ENCODE measurements around the gene TSPAN4. TPM values are rescaled to one million over a fixed set of nuclear protein-coding genes. Genes with fewer than 3 reads are reported as not detected.

TSPAN4 gene
- total and polyA plus RNA-seq, 9 of the 15 experiments (the other 6 are each of a cell fraction or from before 2014, with no cell fraction given): 0.07 to 31.0 (median 15.7) TPM

GRCh38 chr11:813072-813455 lies 29.6 kb upstream of the TSPAN4 start:
- peaks cover 3% of the 10 kb centered on the region for H3K9me1 ChIP-seq (ENCODE audit: control insufficient read depth, insufficient read depth, low read length)
- peaks cover 14 to 46% of the 10 kb centered on the region in 2 experiments; a peak in 4 of 5 replicates for H3K4me1 ChIP-seq (replicated peaks in 1 of 2; ENCODE audit: control insufficient read depth in 2 of 2, insufficient read depth in 2 of 2, low read length in 2 of 2)
- TF ChIP-seq GABPB2 (CRISPR knock-in tag; conservative IDR thresholded peaks at IDR 0.05) (peak; percentile 70; the same call in 1 of the 2 replicates), CCAR2 (IDR thresholded peaks at IDR 0.05; ENCODE audit: low read depth, low read length) (no peak), ZNF121 (CRISPR knock-in tag; conservative IDR thresholded peaks at IDR 0.05) (peak; percentile 97), SP1 (CRISPR knock-in tag; IDR thresholded peaks at IDR 0.05) (0 out of 2 replicates have a peak, but pooled peaks have one; percentile 4), POLR2AphosphoS5 (IDR thresholded peaks at IDR 0.05; ENCODE audit: control insufficient read depth, insufficient read depth, low read depth, low read length) (peak; percentile 49; the same call in 1 of the 2 replicates), RUNX1 (IDR thresholded peaks at IDR 0.05; ENCODE audit: low read depth) (no peak), THAP7 (CRISPR knock-in tag; IDR thresholded peaks at IDR 0.05) (no peak), DEAF1 (CRISPR knock-in tag; IDR thresholded peaks at IDR 0.05) (no peak), PML (IDR thresholded peaks at IDR 0.05; ENCODE audit: low read length) (0 out of 2 replicates have a peak, but pooled peaks have one; percentile 41), ZNF253 (CRISPR knock-in tag; conservative IDR thresholded peaks at IDR 0.05) (peak; percentile 67; the same call in 1 of the 2 replicates), GTF2F1 (IDR thresholded peaks at IDR 0.05; ENCODE audit: low read depth, low read length) (no peak), THRB (CRISPR knock-in tag; conservative IDR thresholded peaks at IDR 0.05) (0 out of 2 replicates have a peak, but pooled peaks have one; percentile 3)
- TF ChIP-seq, protein P1, sequence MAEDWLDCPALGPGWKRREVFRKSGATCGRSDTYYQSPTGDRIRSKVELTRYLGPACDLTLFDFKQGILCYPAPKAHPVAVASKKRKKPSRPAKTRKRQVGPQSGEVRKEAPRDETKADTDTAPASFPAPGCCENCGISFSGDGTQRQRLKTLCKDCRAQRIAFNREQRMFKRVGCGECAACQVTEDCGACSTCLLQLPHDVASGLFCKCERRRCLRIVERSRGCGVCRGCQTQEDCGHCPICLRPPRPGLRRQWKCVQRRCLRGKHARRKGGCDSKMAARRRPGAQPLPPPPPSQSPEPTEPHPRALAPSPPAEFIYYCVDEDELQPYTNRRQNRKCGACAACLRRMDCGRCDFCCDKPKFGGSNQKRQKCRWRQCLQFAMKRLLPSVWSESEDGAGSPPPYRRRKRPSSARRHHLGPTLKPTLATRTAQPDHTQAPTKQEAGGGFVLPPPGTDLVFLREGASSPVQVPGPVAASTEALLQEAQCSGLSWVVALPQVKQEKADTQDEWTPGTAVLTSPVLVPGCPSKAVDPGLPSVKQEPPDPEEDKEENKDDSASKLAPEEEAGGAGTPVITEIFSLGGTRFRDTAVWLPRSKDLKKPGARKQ (CRISPR knock-in tag; IDR thresholded peaks at IDR 0.05): no peak
- TF ChIP-seq, protein P2, sequence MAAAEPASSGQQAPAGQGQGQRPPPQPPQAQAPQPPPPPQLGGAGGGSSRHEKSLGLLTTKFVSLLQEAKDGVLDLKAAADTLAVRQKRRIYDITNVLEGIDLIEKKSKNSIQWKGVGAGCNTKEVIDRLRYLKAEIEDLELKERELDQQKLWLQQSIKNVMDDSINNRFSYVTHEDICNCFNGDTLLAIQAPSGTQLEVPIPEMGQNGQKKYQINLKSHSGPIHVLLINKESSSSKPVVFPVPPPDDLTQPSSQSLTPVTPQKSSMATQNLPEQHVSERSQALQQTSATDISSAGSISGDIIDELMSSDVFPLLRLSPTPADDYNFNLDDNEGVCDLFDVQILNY (CRISPR knock-in tag; IDR thresholded peaks at IDR 0.05): peak; percentile 79
- POLR2A ChIA-PET: interaction anchor here (0.6 to 2.5 kb wide), 4 partner anchors 9 to 62 kb away, joined by 3 to 12 read pairs (median 4); no protein-coding TSS in a partner anchor
- H3K79me2 ChIP-seq (ENCODE audit: control insufficient read depth, insufficient read depth, low read length): peaks cover 56% of the 10 kb centered on the region
- no peak overlapping the region for H3K4me2 ChIP-seq (ENCODE audit: insufficient read depth, low read length)
- ATAC-seq (no peak), FAIRE-seq (no peak), DNase-seq (ENCODE audit: extremely low read depth in 1 of 4, low spot score in 3 of 4) (no peak)
- in situ Hi-C loops (cut with MboI): no loop called here
- H3K36me3 ChIP-seq (ENCODE audit: control insufficient read depth, insufficient read depth, low read length): peaks cover 48% of the 10 kb centered on the region
- peak overlapping the region; percentile 39 for H3K27ac ChIP-seq (ENCODE audit: extremely low read depth, low read depth, low read length)
- H3K9ac ChIP-seq (ENCODE audit: insufficient read depth in 1 of 2, low read depth in 2 of 2, low read length in 2 of 2): peak overlapping the region in 1 of 2 experiments; percentile 84; a peak in 2 of 4 replicates
- 91% methylated on average over 6 of the region's 6 CpGs for WGBS (ENCODE audit: insufficient coverage, low coverage, missing lambda C conversion rate)
- no peaks in the 10 kb centered on the region for H3K27me3 ChIP-seq (ENCODE audit: control insufficient read depth in 2 of 2, insufficient read depth in 2 of 2, low read length in 2 of 2)
- CTCF ChIA-PET (ENCODE audit: low intra/inter-chr PET ratio): no interaction called here
- BruUV-seq (replicated peaks): no TSS peak
- H2AFZ ChIP-seq (ENCODE audit: low read depth, low read length): no peak overlapping the region
- H4K20me1 ChIP-seq (replicated peaks; ENCODE audit: control insufficient read depth, insufficient read depth, low read length): peaks cover 24% of the 10 kb centered on the region
- no peaks in the 10 kb centered on the region for H3K9me3 ChIP-seq (replicated peaks; ENCODE audit: control insufficient read depth, insufficient read depth, low read depth, low read length)
- intact Hi-C loops (cut with micrococcal nuclease): no loop called here
- H3K4me3 ChIP-seq: no peak overlapping the region

Measured in K562 (cell line).